IMR-90 (cell line): ENCODE measurements around the gene MYO10. TPM values are rescaled to one million over a fixed set of nuclear protein-coding genes. Genes with fewer than 3 reads are reported as not detected.

Experiments used
- ATAC-seq: fragments of 200-7000 bp; cut with Tn5 transposase; 2 replicates; pipeline ENCODE4 v1.9.1; 2020; ENCODE audit warnings: low read depth, mild to moderate bottlenecking, moderate library complexity
- BruUV-seq: library from RNA; stranded (reverse); fragments of 400-500 nt; replicated peaks from 2 replicates; lab custom pipeline; 2021; lab: Mats Ljungman, UMichigan
- CTCF ChIA-PET: fragments of 300-600 bp; formaldehyde crosslinking; extraction: SDS; loops from one replicate; lab custom pipeline; 2021; ENCODE audit warnings: antibody characterized with exemption; lab: Yijun Ruan, JAX
- POLR2A ChIA-PET: fragments of 300-600 bp; sonication (Branson Sonifier 250); formaldehyde crosslinking; loops from one replicate; lab custom pipeline; 2022; ENCODE audit warnings: antibody characterized with exemption; ENCODE audit not compliant: unreplicated experiment; lab: Charles Lee
- DNase-seq: peaks from one replicate; pipeline ENCODE4 v3.0.0; 2013
- H2AFZ ChIP-seq: replicated peaks from 2 replicates; pipeline ENCODE3; 2013; ENCODE audit warnings: low read length, mild to moderate bottlenecking; ENCODE audit not compliant: poor library complexity
- H2AK5ac ChIP-seq: 2 replicates; pipeline ENCODE4 v1.6.1; 2013; ENCODE audit warnings: low read depth, low read length, inconsistent platforms
- H2AK9ac ChIP-seq: replicated peaks from 2 replicates; pipeline ENCODE3; 2013; ENCODE audit warnings: mild to moderate bottlenecking, low read depth, low read length, moderate library complexity; ENCODE audit not compliant: poor library complexity
- H2BK120ac ChIP-seq: 2 replicates; pipeline ENCODE4 v1.6.1; 2013; ENCODE audit warnings: low read depth, low read length, inconsistent platforms
- H2BK15ac ChIP-seq: 3 replicates; pipeline ENCODE4 v1.6.1; 2013; ENCODE audit warnings: low read depth, low read length, inconsistent platforms
- H2BK20ac ChIP-seq: 2 replicates; pipeline ENCODE4 v1.6.1; 2013; ENCODE audit warnings: low read depth, mild to moderate bottlenecking, inconsistent platforms, low read length, moderate library complexity
- H2BK5ac ChIP-seq: 2 replicates; pipeline ENCODE4 v1.6.1; 2013; ENCODE audit warnings: mild to moderate bottlenecking, low read depth, low read length, inconsistent platforms; ENCODE audit not compliant: poor library complexity, severe bottlenecking
- H3K14ac ChIP-seq: replicated peaks from 2 replicates; pipeline ENCODE4 v1.6.1; 2013; ENCODE audit warnings: low read depth, low read length, inconsistent platforms
- H3K18ac ChIP-seq: 2 replicates; pipeline ENCODE4 v1.6.1; 2013; ENCODE audit warnings: low read depth, low read length, control low read depth
- H3K23ac ChIP-seq: 2 replicates; pipeline ENCODE4 v1.6.1; 2013; ENCODE audit warnings: low read depth, low read length, inconsistent platforms
- H3K27ac ChIP-seq: 2 replicates; pipeline ENCODE4 v1.5.1; 2013; ENCODE audit warnings: mild to moderate bottlenecking, control low read depth, low read length; ENCODE audit not compliant: insufficient read depth
- H3K27me3 ChIP-seq: 2 replicates; pipeline ENCODE4 v1.6.1; 2013; ENCODE audit warnings: low read length; ENCODE audit not compliant: control insufficient read depth, insufficient read depth
- H3K36me3 ChIP-seq: 2 replicates; pipeline ENCODE4 v1.6.1; 2013; ENCODE audit warnings: low read length, mixed read lengths; ENCODE audit not compliant: control insufficient read depth, insufficient read depth
- H3K4ac ChIP-seq: 2 replicates; pipeline ENCODE4 v1.6.1; 2013; ENCODE audit warnings: low read depth, low read length, inconsistent platforms
- H3K4me1 ChIP-seq: 2 replicates; pipeline ENCODE4 v1.6.1; 2013; ENCODE audit warnings: low read length, mixed read lengths; ENCODE audit not compliant: control insufficient read depth, insufficient read depth
- H3K4me2 ChIP-seq: 2 replicates; pipeline ENCODE4 v1.6.1; 2013; ENCODE audit warnings: low read depth, mild to moderate bottlenecking, control low read depth, low read length, moderate library complexity
- H3K4me3 ChIP-seq: 2 replicates; pipeline ENCODE4 v1.5.1; 2013; ENCODE audit warnings: low read depth, mild to moderate bottlenecking, control low read depth, low read length, moderate library complexity; ENCODE audit not compliant: insufficient read depth
- H3K56ac ChIP-seq: 2 replicates; pipeline ENCODE4 v1.6.1; 2013; ENCODE audit warnings: low read length, inconsistent platforms; ENCODE audit not compliant: insufficient read depth; ENCODE audit errors: extremely low read depth
- H3K79me1 ChIP-seq, 2 experiments: 2 replicates each; pipeline ENCODE4 v1.6.1; 2013; ENCODE audit warnings: low read length in 2 of 2, inconsistent platforms in 1 of 2, low read depth in 1 of 2
- H3K9ac ChIP-seq: 2 replicates; pipeline ENCODE4 v1.6.1; 2013; ENCODE audit warnings: low read depth, low read length, control low read depth
- H3K9me1 ChIP-seq: 2 replicates; pipeline ENCODE4 v1.6.1; 2013; ENCODE audit warnings: low read length, inconsistent platforms; ENCODE audit not compliant: insufficient read depth
- H3K9me3 ChIP-seq: 2 replicates; pipeline ENCODE4 v1.6.1; 2013; ENCODE audit warnings: low read length; ENCODE audit not compliant: control insufficient read depth, insufficient read depth
- H4K20me1 ChIP-seq: 2 replicates; pipeline ENCODE4 v1.6.1; 2013; ENCODE audit warnings: low read length, inconsistent platforms; ENCODE audit not compliant: insufficient read depth
- H4K5ac ChIP-seq: 2 replicates; pipeline ENCODE4 v1.6.1; 2013; ENCODE audit warnings: mild to moderate bottlenecking, low read depth, low read length, control low read depth
- H4K8ac ChIP-seq, 2 experiments: 2 replicates each; pipeline ENCODE4 v1.6.1; 2013; ENCODE audit warnings: low read depth in 2 of 2, low read length in 2 of 2, control low read depth in 1 of 2, inconsistent platforms in 1 of 2
- H4K91ac ChIP-seq: 2 replicates; pipeline ENCODE4 v1.6.1; 2013; ENCODE audit warnings: low read depth, low read length, inconsistent platforms; ENCODE audit not compliant: insufficient read depth
- BHLHE40 ChIP-seq: fragments of 150-350 bp; IDR thresholded peaks from 2 replicates; pipeline ENCODE4 v1.6.1; 2016; ENCODE audit warnings: mild to moderate bottlenecking, low read depth, low read length
- CEBPB ChIP-seq: IDR thresholded peaks from 2 replicates; pipeline ENCODE4 v1.6.1; 2012; ENCODE audit warnings: low read depth, low read length, improper control_type of control experiment
- ELK1 ChIP-seq: fragments of 150-350 bp; IDR thresholded peaks from 2 replicates; pipeline ENCODE4 v1.6.1; 2016; ENCODE audit warnings: low read depth, mild to moderate bottlenecking, low read length, moderate library complexity, borderline replicate concordance
- MAFK ChIP-seq: IDR thresholded peaks from 2 replicates; pipeline ENCODE4 v1.6.1; 2012; ENCODE audit warnings: low read depth, low read length, improper control_type of control experiment
- MAZ ChIP-seq: IDR thresholded peaks from 2 replicates; pipeline ENCODE4 v1.6.1; 2012; ENCODE audit warnings: low read depth, mild to moderate bottlenecking, low read length, improper control_type of control experiment, moderate library complexity, borderline replicate concordance
- MXI1 ChIP-seq: IDR thresholded peaks from 2 replicates; pipeline ENCODE4 v1.6.1; 2012; ENCODE audit warnings: low read depth, mild to moderate bottlenecking, low read length, moderate library complexity, borderline replicate concordance
- RAD21 ChIP-seq: IDR thresholded peaks from 2 replicates; pipeline ENCODE4 v1.6.1; 2012; ENCODE audit warnings: low read length, improper control_type of control experiment
- SMC3 ChIP-seq: fragments of 150-350 bp; IDR thresholded peaks from 2 replicates; pipeline ENCODE4 v1.6.1; 2016; ENCODE audit warnings: low read depth, mild to moderate bottlenecking, antibody characterized with exemption, low read length, moderate library complexity
- WGBS, 2 experiments: methylation state at CpG; one replicate each; pipeline versions ENCODE4 v1.1.5 to v1.1.7; 2013; ENCODE audit warnings: missing lambda C conversion rate in 2 of 2; ENCODE audit not compliant: insufficient read length in 1 of 2; ENCODE audit errors: extremely low coverage in 2 of 2; 5-methylcytosine and 5-hydroxymethylcytosine counted together
- dilution Hi-C: fragments of 300-500 bp; cut with HindIII; formaldehyde crosslinking; loops from one replicate; pipeline ENCODE4 v1.14.3; 2018; ENCODE audit warnings: low sequenced_read_pairs; ENCODE audit not compliant: unreplicated experiment
- in situ Hi-C: fragments of 300-500 bp; cut with MboI; formaldehyde crosslinking; loops from 3 replicates; pipeline ENCODE4 v1.14.3; 2019; ENCODE audit warnings: low sequenced_read_pairs, inconsistent platforms, mixed read lengths
- intact Hi-C: fragments of 100-400 bp; cut with micrococcal nuclease; formaldehyde crosslinking; loops from 2 replicates; pipeline ENCODE4 v1.10.0; 2022
- polyA plus RNA-seq, 3 experiments: library from polyadenylated mRNA; depleted of rRNA; stranded (reverse); fragments of >200 nt; gene quantifications; 2 replicates each; pipeline ENCODE4 v1.2.3, GENCODE V29; 2012; ENCODE audit warnings: low replicate concordance in 1 of 3
- total RNA-seq: library from RNA; depleted of rRNA; stranded (reverse); fragments of >200 nt; gene quantifications from 2 replicates; pipeline ENCODE4 v1.2.3, GENCODE V29; 2012

Gene MYO10
- total and polyA plus RNA-seq, 2 of the 4 experiments (the other 2 are of a cell fraction), result 39.9 to 115 TPM

GRCh38 chr5:16744164-16744880 is 191.8 kb downstream of the MYO10 start:
- Histone ChIP-seq H3K9me1 (peaks cover 8% of the 10 kb centered on the region), H3K79me1 (peaks cover 37 to 81% of the 10 kb centered on the region in 2 experiments), H2BK15ac (no peak overlapping the region), H2BK5ac (peak overlapping the region; percentile 42), H3K4me1 (peaks cover 12% of the 10 kb centered on the region), H2BK120ac (no peak overlapping the region), H4K91ac (no peak overlapping the region), H3K36me3 (peaks cover 53% of the 10 kb centered on the region), H2AK9ac (peak overlapping the region; percentile 62), H4K5ac (no peak overlapping the region), H2BK20ac (no peak overlapping the region), H3K56ac (no peak overlapping the region), H3K9me3 (no peaks in the 10 kb centered on the region), H2AK5ac (no peak overlapping the region), H3K27ac (no peak overlapping the region), H2AFZ (no peak overlapping the region), H3K4me3 (no peak overlapping the region), H4K8ac (no peak overlapping the region), H3K23ac (no peak overlapping the region), H3K4me2 (no peak overlapping the region), H3K18ac (no peak overlapping the region), H3K14ac (no peak overlapping the region), H3K9ac (no peak overlapping the region), H3K4ac (no peak overlapping the region), H4K20me1 (peaks cover 43% of the 10 kb centered on the region), H3K27me3 (no peaks in the 10 kb centered on the region)
- ChIA-PET POLR2A (no interaction called here), CTCF (interaction anchor here (0.6 to 0.7 kb wide), 2 partner anchors 10 to 19 kb away, joined by 4 read pairs; no protein-coding TSS in a partner anchor)
- dilution Hi-C loops, result no loop called here
- intact Hi-C loops, result no loop called here
- WGBS, 2 experiments, result 95% methylated on average over 4 of the region's 15 CpGs; no CpG with 5 or more reads in 1 of the 2 experiments
- in situ Hi-C loops, result no loop called here
- ATAC-seq (no peak), DNase-seq (no peak)
- no TSS peak for BruUV-seq
- TF ChIP-seq ELK1 (no peak), MAZ (no peak), CEBPB (peak; percentile 38; the same call in 1 of the 2 replicates), SMC3 (no peak), RAD21 (no peak), MAFK (no peak), MXI1 (no peak), BHLHE40 (no peak)
